ENCODE measurements around the gene MARCO.
"Not testable (repeated sequence)": the region's sequence is repeated elsewhere in the genome, so short reads cannot be mapped to it uniquely, and the experiment has no call there.

Gene MARCO

GRCh38 chr2:119009110-119009509, 67.1 kb downstream of the MARCO start:
- DNase-seq: no peak

DNA sequence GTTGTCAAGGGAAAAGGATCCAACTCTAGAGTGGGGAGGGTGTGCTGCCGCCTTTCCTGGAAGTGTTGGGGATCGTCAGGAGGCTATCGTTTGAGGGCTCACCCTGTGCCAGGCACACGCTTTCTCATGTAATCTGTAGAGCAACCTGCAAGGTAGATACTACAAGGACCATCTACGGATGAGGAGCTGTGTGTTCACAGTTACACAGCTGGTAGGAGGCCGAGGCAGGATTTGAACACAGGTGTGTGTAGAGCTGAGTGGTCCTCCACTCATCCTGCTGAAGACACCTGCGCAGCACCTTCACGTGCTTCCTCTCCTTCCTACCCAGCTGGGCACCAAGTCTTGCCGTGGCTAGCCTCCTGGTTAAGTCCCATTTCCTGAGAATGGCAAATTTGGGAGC, 68.3 kb downstream of the MARCO start:
- no peak for DNase-seq

DNA sequence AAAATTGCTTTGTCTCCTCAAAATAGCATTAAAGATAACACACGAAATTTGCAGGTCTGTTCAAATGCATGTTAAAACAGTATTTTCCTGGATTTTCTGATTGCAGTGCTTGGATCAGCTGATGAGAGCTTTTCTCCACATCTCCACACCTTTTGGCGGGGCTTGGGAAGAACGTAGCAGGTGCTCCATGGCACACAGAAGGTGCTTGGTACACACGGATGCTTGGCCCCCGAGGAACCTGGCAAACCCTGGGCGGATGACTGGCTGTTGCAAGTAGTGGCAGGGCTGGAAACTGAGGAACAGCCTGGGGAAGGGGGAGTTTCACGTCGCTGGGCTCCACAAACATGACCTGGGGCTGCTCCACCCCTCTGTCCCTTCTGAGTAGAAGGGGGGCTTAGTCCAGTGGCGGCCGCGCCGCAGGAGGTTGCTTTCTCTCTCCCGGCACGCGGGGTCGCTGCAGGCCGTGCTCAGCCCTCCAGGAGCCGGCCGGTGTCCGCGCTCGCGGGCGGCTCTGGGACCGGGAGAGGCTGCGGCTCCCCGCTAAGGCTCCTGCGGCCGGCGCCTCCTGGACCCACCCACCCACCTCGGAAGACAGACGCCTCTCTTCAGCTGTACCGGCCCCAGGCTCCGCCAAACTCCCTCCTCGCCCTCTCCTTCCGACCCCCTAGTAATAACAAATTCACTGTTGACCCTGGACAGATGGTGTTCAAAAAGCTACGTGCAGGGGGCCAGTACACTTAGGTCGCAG, 69.3 kb downstream of the MARCO start:
- peak; percentile 46 for DNase-seq

GRCh38 chr2:119011910-119012209, 69.9 kb downstream of the MARCO start:
- DNase-seq: no peak

DNA sequence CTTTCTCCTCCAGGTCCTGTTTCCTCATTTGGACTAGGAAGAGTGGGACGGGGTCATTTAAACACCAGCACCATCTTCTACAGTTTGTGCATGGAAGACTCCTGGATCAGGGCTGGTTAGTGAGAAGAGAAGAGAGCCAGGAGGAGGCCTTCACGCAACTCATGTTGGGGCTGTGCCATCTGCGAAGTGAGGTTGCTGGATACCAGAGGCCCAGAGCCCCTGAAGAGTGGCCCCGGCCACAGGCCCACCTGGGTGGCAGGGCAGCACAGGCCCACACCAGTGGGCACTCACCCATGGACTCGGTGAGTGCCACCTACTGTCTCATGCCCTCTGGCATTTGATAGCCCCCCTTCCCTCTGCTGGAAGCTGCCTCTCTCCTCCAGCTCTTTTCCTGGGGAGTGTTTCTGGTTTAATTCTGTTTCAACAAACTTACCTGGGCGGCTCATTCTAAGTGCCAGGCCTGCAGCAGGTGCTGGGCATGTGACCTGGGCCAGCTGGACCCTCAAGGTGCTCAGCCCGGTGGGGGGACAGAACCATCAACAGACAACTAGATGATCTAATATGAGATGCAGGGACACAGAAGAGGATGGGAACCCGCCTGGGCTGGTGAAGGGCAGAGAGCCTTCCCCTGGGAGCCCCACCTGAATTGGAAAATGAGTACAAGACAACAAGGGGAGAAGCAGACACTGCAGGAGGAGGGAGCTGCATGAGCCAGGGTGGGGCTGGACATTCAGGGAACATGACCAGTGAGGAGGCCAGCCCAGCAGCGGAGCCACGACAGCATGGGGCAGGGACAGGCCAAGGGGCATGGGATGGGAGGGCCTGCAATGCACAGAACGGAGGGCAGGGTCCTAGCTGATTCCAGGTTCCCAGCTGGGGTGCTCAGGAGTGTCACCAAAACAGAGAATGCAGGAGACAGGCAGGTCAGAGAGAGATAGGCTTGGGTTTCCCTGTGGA, 70.6 kb downstream of the MARCO start:
- no peak for DNase-seq

DNA sequence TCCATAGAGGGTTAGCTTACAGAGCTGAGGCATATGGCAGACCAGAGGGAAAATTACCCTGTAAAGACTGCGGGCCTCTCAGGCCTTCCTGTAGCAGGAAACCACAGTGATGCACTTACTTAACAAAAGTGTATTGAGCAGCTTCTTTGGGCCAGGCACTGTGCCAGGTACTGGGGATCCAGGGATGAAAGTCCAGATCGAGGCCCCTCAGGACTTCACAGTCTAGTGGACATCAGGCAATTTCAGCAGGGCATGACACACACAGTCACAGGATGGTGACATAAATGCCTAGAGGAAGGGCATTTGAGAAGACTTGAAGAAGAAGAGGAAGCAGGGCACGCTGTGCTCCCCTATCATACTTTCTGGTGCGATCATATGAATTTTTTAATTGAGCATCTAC, 71.7 kb downstream of the MARCO start:
- no peak for DNase-seq

- no peak for DNase-seq
These were observed 73.9 kb downstream of the MARCO start for GRCh38 chr2:119015845-119016244.

DNA sequence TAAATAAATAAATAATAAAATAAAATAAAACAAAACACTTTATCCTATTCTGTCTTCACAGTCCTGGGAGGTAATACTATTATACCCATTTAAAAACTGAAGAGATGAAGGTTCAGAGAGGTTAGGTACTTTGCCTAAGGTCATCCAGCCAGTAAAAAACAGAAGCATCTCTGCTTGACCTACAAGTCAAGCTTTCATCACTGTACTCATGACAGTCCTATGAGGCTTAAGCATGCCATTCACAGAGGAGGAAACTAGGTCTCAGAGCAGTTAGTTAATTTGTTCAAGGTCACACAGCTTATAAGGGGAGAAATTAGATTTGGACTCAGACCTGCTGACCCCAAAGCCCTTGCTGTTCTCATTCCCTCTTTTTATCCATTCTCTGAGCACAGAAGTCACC, 77.5 kb downstream of the MARCO start:
- no peak for DNase-seq

GRCh38 chr2:119022678-119023077, 80.7 kb downstream of the MARCO start:
- no peak for DNase-seq

GRCh38 chr2:119023534-119023933, 81.5 kb downstream of the MARCO start:
- no peak for DNase-seq

DNA sequence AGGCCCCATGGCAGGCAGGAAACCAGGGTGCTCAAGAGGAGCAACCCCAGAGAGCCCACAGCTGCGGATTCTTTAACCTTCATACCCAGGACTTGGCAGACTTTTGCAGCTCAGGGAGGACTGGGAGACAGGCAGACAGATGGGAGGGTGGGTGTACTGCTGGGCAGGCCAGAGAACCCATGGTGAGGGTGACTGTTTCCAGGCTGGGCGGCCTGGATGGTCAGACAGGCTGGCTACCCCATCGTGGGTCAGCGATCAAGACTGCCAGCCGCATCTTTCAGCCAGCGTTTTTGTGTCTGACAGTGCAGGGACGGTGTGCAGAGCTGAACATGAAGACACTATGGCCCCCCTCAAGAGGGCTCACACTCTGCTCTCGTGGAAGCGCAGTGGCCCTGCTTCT, 82.2 kb downstream of the MARCO start:
- no peak for DNase-seq

GRCh38 chr2:119024568-119024967, 82.6 kb downstream of the MARCO start:
- DNase-seq: no peak

DNA sequence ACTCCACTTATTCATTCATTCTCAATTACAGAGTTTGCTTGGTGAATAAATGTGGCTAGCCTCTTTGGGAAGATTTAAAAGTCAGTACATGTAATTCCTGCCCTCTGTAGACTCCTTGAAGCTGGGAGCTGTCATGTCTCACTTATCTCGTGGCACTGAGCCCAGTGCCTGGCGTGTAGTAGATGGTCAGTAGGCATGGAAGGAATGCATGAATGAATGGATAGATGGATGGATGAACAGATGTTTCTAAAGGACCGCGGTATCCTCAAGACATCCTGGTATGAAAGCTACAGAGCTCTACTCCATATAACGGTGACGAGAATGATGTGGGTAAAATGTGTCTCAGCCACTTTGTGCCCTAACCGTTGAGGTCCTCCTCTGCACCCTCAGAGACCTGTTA, 83.0 kb downstream of the MARCO start:
- DNase-seq: no peak

GRCh38 chr2:119025762-119026351, 83.9 kb downstream of the MARCO start:
- DNase-seq: no peak

GRCh38 chr2:119026890-119027289, 84.9 kb downstream of the MARCO start:
- DNase-seq: no peak

DNA sequence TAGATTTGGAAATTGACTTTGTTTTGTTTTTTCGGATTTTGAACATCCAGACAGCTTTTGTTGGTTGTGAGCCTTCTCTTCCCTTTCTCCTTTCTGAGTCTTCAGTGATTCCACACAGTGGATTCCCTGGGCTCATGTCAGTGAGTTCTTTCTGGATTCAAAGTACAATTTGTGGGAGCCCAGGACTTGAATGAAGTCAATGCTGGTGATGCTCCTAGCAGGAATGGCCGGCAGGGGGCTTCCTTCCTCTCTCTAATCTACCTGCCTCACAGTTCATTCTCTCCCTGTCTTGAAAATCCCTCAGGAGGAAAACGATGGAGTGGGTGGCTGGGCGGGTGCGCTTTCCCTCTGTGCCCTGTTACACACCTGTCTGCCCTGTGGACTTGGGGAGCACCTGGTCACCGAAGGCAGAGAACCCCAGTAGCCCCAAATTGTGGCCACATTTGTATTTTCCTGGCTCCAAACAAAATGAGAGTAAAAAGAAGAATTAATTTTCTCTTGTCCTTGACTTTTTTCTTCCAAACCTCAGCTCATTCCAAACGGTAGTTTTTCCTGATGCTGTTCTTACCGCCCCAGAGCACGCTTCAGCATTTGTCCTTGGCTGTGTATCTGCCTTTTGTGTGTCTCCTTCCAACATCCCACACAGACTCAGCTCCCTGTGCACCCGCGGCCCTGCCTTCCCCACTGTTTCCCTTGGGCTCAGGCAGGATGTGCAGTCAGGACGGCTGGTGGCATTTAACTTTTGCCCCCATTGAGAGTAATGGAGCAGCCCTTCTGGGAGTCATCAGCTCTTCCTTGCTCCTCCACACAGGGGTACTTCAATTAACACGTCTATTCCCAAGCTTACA, 86.6 kb downstream of the MARCO start:
- no peak for DNase-seq

GRCh38 chr2:119029297-119029696, 87.3 kb downstream of the MARCO start:
- DNase-seq: no peak

DNA sequence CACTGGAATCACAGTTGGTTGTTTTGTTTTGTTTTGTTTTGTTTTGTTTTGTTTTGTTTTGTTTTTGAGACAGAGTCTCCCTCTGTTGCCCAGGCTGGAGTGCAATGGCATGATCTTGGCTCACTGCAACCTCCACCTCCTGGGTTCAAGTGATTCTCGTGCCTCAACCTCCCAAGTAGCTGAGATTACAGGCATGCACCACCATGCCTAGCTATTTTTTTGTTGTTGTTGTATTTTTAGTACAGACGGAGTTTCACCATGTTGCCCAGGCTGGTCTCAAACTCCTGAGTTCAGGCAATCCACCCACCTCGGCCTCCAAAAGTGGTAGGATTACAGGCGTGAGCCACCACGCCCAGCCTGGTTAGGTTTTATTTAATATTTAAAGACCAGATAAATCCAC, 95.9 kb downstream of the MARCO start:
- not testable (repeated sequence) for DNase-seq

DNA sequence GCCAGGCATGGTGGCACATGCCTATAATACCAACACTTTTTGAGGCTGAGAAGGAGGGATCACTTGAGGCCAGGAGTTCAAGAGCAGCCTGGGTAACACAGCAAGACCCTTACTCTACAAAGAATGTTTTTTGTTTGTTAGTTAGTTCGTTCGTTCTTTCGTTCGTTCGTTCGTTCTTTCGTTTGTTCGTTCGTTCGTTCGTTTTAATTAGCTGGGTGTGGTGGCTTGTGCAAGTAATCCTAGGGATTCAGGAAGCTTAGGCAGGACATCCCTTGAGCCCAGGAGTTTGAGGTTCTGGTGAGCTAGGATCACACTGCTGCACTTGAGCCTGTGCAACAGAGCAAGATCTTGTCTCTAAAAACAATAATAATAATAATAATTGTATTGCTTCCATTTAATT, 98.7 kb downstream of the MARCO start:
- no peak for DNase-seq
